ENCODE measurements around the gene DPP6. TPM values are rescaled to one million over a fixed set of nuclear protein-coding genes. Genes with fewer than 3 reads are reported as not detected.

DPP6 gene
- total and polyA plus RNA-seq, 2 of the 8 experiments (the other 6 are each of a cell fraction or from before 2014, with no cell fraction given): 4.7 to 6.8 TPM

- no peak for TF ChIP-seq SIX5 (IDR thresholded peaks at IDR 0.05; ENCODE audit: low read depth, low read length)
- no peak for TF ChIP-seq MAFK (IDR thresholded peaks at IDR 0.05; ENCODE audit: low read depth, low read length)
- TF ChIP-seq JUN (IDR thresholded peaks at IDR 0.05; ENCODE audit: low read depth, low read length): no peak
- TF ChIP-seq JUND (IDR thresholded peaks at IDR 0.05; ENCODE audit: low read length): no peak
- TF ChIP-seq MAX (IDR thresholded peaks at IDR 0.05): no peak
- TF ChIP-seq FOSL1 (IDR thresholded peaks at IDR 0.05; ENCODE audit: insufficient read depth, low read depth, low read length): no peak
- TF ChIP-seq, protein P1, sequence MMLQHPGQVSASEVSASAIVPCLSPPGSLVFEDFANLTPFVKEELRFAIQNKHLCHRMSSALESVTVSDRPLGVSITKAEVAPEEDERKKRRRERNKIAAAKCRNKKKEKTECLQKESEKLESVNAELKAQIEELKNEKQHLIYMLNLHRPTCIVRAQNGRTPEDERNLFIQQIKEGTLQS (IDR thresholded peaks at IDR 0.05; ENCODE audit: insufficient read depth, low read depth, low read length): no peak
- TF ChIP-seq CEBPB (IDR thresholded peaks at IDR 0.05; ENCODE audit: low read depth, low read length): no peak
- no peak for TF ChIP-seq RXRA (IDR thresholded peaks at IDR 0.05; ENCODE audit: insufficient read depth, low read depth, low read length)
These were observed 821.4 kb downstream of the DPP6 start (continued) for GRCh38 chr7:154873500-154874121.
